Calu3 (cell line): ENCODE data around the gene TNFRSF21. TPM values are rescaled to one million over a fixed set of nuclear protein-coding genes. Genes with fewer than 3 reads are reported as not detected.

Experiments used
- BruUV-seq: library from RNA; stranded (reverse); fragments of 400-500 nt; replicated peaks from 2 replicates; lab custom pipeline; 2021; lab: Mats Ljungman, UMichigan
- CTCF ChIA-PET: fragments of 300-600 bp; sonication (Branson Sonifier 250); formaldehyde crosslinking; loops from one replicate; lab custom pipeline; 2022; ENCODE audit warnings: antibody characterized with exemption; lab: Charles Lee
- DNase-seq: peaks from one replicate; pipeline ENCODE4 v3.0.0; 2022
- H3K27ac Mint-ChIP-seq: one replicate; pipeline ENCODE4 v1.8.0; 2022; ENCODE audit warnings: mixed read lengths; ENCODE audit not compliant: unreplicated experiment
- H3K27me3 Mint-ChIP-seq: one replicate; pipeline ENCODE4 v1.8.0; 2022; ENCODE audit warnings: mixed read lengths; ENCODE audit not compliant: unreplicated experiment
- H3K36me3 Mint-ChIP-seq: one replicate; pipeline ENCODE4 v1.8.0; 2022; ENCODE audit warnings: mild to moderate bottlenecking, moderate library complexity, mixed read lengths; ENCODE audit not compliant: insufficient read depth, unreplicated experiment
- H3K4me1 Mint-ChIP-seq: one replicate; pipeline ENCODE4 v1.8.0; 2022; ENCODE audit warnings: mild to moderate bottlenecking, low read depth, mixed read lengths; ENCODE audit not compliant: unreplicated experiment
- H3K4me3 Mint-ChIP-seq: one replicate; pipeline ENCODE4 v1.8.0; 2022; ENCODE audit warnings: mild to moderate bottlenecking, low read depth, moderate library complexity, mixed read lengths; ENCODE audit not compliant: unreplicated experiment
- H3K9me3 Mint-ChIP-seq: one replicate; pipeline ENCODE4 v1.8.0; 2022; ENCODE audit warnings: low read depth, mixed read lengths; ENCODE audit not compliant: unreplicated experiment
- intact Hi-C: fragments of 100-400 bp; cut with micrococcal nuclease; formaldehyde crosslinking; loops from one replicate; pipeline ENCODE4 v1.10.0; 2022; ENCODE audit not compliant: unreplicated experiment
- total RNA-seq: library from RNA; stranded (reverse); gene quantifications from 2 replicates; pipeline ENCODE4 v1.2.3, GENCODE V29; 2022
- TF ChIP-seq, protein P1 (sequence below): fragments of 200-600 bp; IDR thresholded peaks from one replicate; pipeline ENCODE4 v1.8.0; 2022; ENCODE audit warnings: antibody characterized with exemption; ENCODE audit not compliant: unreplicated experiment

The TNFRSF21 gene
- total RNA-seq, 1 experiment from 2014 or later: 255 TPM

DNA sequence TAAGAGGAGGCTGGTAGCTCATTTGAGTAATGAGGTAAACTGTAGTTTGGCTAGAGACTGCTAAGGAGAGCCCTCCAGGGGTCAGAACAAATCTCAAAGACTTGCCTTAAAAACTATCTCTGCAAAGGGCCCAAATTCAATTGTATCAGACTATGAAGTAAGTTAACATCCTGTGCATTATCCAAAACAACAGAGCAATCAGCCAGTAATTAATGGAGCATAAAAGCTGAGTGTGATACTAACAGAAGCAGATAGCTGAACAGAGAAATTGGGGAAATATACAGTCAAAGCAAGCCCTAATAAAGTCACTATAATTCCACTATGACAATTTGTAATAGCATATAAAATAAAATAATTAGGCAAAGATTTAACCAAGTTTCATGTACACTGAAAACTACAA is 45.8 kb upstream of the TNFRSF21 start:
- TF ChIP-seq, protein P1, sequence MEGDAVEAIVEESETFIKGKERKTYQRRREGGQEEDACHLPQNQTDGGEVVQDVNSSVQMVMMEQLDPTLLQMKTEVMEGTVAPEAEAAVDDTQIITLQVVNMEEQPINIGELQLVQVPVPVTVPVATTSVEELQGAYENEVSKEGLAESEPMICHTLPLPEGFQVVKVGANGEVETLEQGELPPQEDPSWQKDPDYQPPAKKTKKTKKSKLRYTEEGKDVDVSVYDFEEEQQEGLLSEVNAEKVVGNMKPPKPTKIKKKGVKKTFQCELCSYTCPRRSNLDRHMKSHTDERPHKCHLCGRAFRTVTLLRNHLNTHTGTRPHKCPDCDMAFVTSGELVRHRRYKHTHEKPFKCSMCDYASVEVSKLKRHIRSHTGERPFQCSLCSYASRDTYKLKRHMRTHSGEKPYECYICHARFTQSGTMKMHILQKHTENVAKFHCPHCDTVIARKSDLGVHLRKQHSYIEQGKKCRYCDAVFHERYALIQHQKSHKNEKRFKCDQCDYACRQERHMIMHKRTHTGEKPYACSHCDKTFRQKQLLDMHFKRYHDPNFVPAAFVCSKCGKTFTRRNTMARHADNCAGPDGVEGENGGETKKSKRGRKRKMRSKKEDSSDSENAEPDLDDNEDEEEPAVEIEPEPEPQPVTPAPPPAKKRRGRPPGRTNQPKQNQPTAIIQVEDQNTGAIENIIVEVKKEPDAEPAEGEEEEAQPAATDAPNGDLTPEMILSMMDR: no peak
- BruUV-seq: no TSS peak
- Mint-ChIP-seq H3K4me1 (no peaks in the 10 kb centered on the region), H3K36me3 (no peaks in the 10 kb centered on the region), H3K9me3 (no peaks in the 10 kb centered on the region), H3K27ac (no peak overlapping the region), H3K4me3 (no peak overlapping the region), H3K27me3 (no peaks in the 10 kb centered on the region)
- CTCF ChIA-PET: interaction anchor here (0.5 kb wide), 1 partner anchor 31 kb away, joined by 3 read pairs; no protein-coding TSS in a partner anchor
- DNase-seq: no peak
- intact Hi-C loops: no loop called here

DNA sequence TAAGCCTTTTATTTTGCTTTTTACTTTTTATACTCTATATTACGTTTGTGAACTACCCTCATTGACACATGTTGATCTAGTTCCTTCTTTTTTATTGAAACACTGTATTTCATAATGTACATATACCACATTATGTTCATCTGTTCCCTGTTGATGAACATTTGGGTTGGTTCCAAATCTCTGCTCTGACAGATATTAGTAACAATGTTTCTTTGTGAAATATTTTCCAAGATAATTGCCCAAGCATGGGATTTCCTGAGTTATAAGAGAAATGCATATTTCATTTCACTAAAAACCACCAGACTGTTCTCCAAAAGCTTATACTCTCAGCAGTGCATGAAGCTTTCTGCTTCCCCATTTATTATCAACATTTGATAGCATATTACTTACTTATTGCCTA is 44.2 kb upstream of the TNFRSF21 start:
- no peak overlapping the region for H3K27ac Mint-ChIP-seq
- BruUV-seq: no TSS peak
- no peaks in the 10 kb centered on the region for H3K4me1 Mint-ChIP-seq
- intact Hi-C loops: no loop called here
- no peaks in the 10 kb centered on the region for H3K9me3 Mint-ChIP-seq
- TF ChIP-seq, protein P1: no peak
- H3K4me3 Mint-ChIP-seq: no peak overlapping the region
- no peaks in the 10 kb centered on the region for H3K36me3 Mint-ChIP-seq
- no peaks in the 10 kb centered on the region for H3K27me3 Mint-ChIP-seq
- CTCF ChIA-PET: no interaction called here
- DNase-seq: no peak

DNA sequence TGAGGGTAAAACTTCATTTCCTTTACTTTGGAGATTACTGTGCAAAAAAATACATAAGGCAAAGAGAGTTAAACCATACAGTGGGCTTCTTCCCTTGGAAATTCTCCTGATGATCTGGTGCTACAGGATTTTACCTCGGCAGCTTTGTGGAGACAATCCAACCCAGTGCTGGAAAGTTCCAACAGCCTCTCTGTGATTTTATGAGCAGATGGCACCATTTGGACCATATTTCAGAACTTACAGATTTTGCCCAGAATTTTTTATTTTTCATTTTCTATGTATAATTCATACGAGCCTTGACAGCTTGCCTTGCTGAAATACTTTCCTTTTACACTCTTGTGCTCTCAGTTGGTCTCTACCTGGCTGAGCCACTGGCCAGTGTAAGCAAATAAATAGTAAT is 43.3 kb upstream of the TNFRSF21 start:
- intact Hi-C loops: no loop called here
- TF ChIP-seq, protein P1: no peak
- DNase-seq: no peak
- Mint-ChIP-seq H3K27ac (no peak overlapping the region), H3K4me1 (no peaks in the 10 kb centered on the region), H3K36me3 (no peaks in the 10 kb centered on the region), H3K27me3 (no peaks in the 10 kb centered on the region), H3K4me3 (no peak overlapping the region), H3K9me3 (no peaks in the 10 kb centered on the region)
- no TSS peak for BruUV-seq
- CTCF ChIA-PET: no interaction called here

DNA sequence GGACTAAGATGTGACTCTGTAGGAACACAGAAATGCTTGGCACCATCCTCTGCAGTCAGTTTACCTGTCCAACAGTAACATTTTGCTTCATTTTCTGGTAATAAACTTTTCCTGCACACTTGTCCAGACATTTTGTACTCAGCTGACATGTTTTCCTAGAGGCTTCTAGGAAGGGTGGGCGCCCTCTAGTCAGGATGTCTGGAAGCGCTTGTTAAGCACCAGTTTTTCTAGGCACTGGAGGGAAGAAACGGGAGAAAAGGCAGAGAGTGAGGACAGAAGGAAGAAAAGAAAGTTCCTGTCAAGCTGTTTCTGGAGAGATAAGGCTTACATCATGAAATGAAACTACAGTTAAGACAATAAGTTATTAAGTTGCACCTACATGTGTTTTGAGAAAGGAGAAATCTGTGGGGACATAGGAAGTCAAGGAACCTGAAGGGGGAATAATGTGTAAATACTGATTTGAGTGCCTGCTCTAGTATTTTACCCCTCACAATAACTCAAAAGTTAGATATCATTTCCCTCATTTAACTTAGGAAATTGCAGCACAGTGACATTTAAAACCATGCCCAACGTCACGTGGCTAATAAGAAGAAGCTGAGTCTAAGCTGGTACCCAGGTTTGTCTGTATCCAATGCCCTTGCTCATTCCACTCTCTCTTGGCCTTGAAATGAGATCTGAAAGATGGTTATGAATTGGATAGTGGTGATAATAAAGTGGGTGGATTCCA is 42.7 kb upstream of the TNFRSF21 start:
- intact Hi-C loops: no loop called here

More for the DNA sequence above, 42.7 kb upstream of the TNFRSF21 start:
- TF ChIP-seq, protein P1: no peak
- Mint-ChIP-seq H3K27me3 (no peaks in the 10 kb centered on the region), H3K27ac (no peak overlapping the region), H3K4me3 (no peak overlapping the region), H3K9me3 (no peaks in the 10 kb centered on the region), H3K4me1 (no peaks in the 10 kb centered on the region), H3K36me3 (no peaks in the 10 kb centered on the region)
- CTCF ChIA-PET: no interaction called here
- no peak for DNase-seq
- BruUV-seq: no TSS peak
